ENCODE results near the gene SLC7A10. TPM values are rescaled to one million over a fixed set of nuclear protein-coding genes. Genes with fewer than 3 reads are reported as not detected.
"Not testable (repeated sequence)": the region's sequence is repeated elsewhere in the genome, so short reads cannot be mapped to it uniquely, and the experiment has no call there.

Gene SLC7A10
- total RNA-seq, 1 donor from 2014 or later = not detected

GRCh38 chr19:33211794-33212435, 13.7 kb downstream of the SLC7A10 start:
- intact Hi-C loops (cut with micrococcal nuclease) = no loop called here
- Mint-ChIP-seq H3K27me3 (no peaks in the 10 kb centered on the region), H3K36me3 (ENCODE audit: low read depth) (no peaks in the 10 kb centered on the region), H3K4me1 (no peaks in the 10 kb centered on the region), H3K27ac (no peak overlapping the region), H3K9me3 (no peaks in the 10 kb centered on the region), H3K4me3 (no peak overlapping the region)
- CTCF ChIA-PET = no interaction called here
- TF ChIP-seq CTCF (IDR thresholded peaks at IDR 0.05) = no peak
- ATAC-seq (ENCODE audit: low read depth) (no peak), DNase-seq (no peak)
- POLR2A ChIA-PET = no interaction called here

- TF ChIP-seq CTCF (IDR thresholded peaks at IDR 0.05) = no peak
- CTCF ChIA-PET = no interaction called here
- intact Hi-C loops (cut with micrococcal nuclease) = no loop called here
- DNase-seq = no peak
- POLR2A ChIA-PET = no interaction called here
- Mint-ChIP-seq H3K4me3 (no peak overlapping the region), H3K9me3 (no peaks in the 10 kb centered on the region), H3K4me1 (no peaks in the 10 kb centered on the region), H3K27me3 (no peaks in the 10 kb centered on the region), H3K27ac (no peak overlapping the region), H3K36me3 (ENCODE audit: low read depth) (no peaks in the 10 kb centered on the region)
- no peak for ATAC-seq (ENCODE audit: low read depth)
These were observed 15.2 kb downstream of the SLC7A10 start for GRCh38 chr19:33210266-33210940.

- H3K9me3 Mint-ChIP-seq; POLR2A ChIA-PET; H3K4me3 Mint-ChIP-seq; H3K4me1 Mint-ChIP-seq; DNase-seq; H3K27me3 Mint-ChIP-seq; H3K27ac Mint-ChIP-seq; H3K36me3 Mint-ChIP-seq (ENCODE audit: low read depth); ATAC-seq (ENCODE audit: low read depth); intact Hi-C loops (cut with micrococcal nuclease); CTCF ChIA-PET: not testable (repeated sequence)
These were observed 15.8 kb downstream of the SLC7A10 start for GRCh38 chr19:33209850-33210230.

GRCh38 chr19:33208904-33209849, 16.5 kb downstream of the SLC7A10 start:
- Mint-ChIP-seq H3K27me3 (no peaks in the 10 kb centered on the region), H3K4me1 (no peaks in the 10 kb centered on the region), H3K4me3 (no peak overlapping the region), H3K9me3 (no peaks in the 10 kb centered on the region), H3K36me3 (ENCODE audit: low read depth) (no peaks in the 10 kb centered on the region), H3K27ac (no peak overlapping the region)
- intact Hi-C loops (cut with micrococcal nuclease) = no loop called here
- DNase-seq = no peak
- ATAC-seq (ENCODE audit: low read depth) = no peak
- CTCF ChIA-PET = no interaction called here
- POLR2A ChIA-PET = no interaction called here
- no peak for TF ChIP-seq CTCF (IDR thresholded peaks at IDR 0.05)

- no peak overlapping the region for H3K27ac Mint-ChIP-seq
- POLR2A ChIA-PET = no interaction called here
- CTCF ChIA-PET = no interaction called here
- intact Hi-C loops (cut with micrococcal nuclease) = no loop called here
- TF ChIP-seq CTCF (IDR thresholded peaks at IDR 0.05) = no peak
- no peaks in the 10 kb centered on the region for H3K27me3 Mint-ChIP-seq
- H3K36me3 Mint-ChIP-seq (ENCODE audit: low read depth) = no peaks in the 10 kb centered on the region
- H3K9me3 Mint-ChIP-seq = no peaks in the 10 kb centered on the region
- H3K4me1 Mint-ChIP-seq = no peaks in the 10 kb centered on the region
- no peak overlapping the region for H3K4me3 Mint-ChIP-seq
- ATAC-seq (ENCODE audit: low read depth) = no peak
- no peak for DNase-seq
These were observed 17.2 kb downstream of the SLC7A10 start for GRCh38 chr19:33208371-33208895.

All from activated B cell treated with CpG ODN at 0.5 μM for 24 hours (primary cell).